Measurements from ENCODE around the gene ABCA5. TPM values are rescaled to one million over a fixed set of nuclear protein-coding genes. Genes with fewer than 3 reads are reported as not detected.

The ABCA5 gene
- total RNA-seq, 1 experiment from 2014 or later, result 4.5 TPM

Other genes with a start within 250 kb of the ABCA5 start
- gene ABCA6, start 185.2 kb downstream of the ABCA5 start, total RNA-seq (2021), result not detected in 2 replicates
- not detected in 2 replicates for gene ABCA10, start 98.3 kb downstream of the ABCA5 start, total RNA-seq (2021)
- 17.7 and 18.9 TPM in 2 replicates for gene MAP2K6, start 87.6 kb upstream of the ABCA5 start, total RNA-seq (2021)

Data from H9 (cell line).